Measurements from ENCODE around the gene IL23A.

GRCh38 chr12:56389412-56389811 is 50.7 kb downstream of the IL23A start:
- no peak for TF ChIP-seq CTCF (IDR thresholded peaks at IDR 0.05)
- TF ChIP-seq EP300 (IDR thresholded peaks at IDR 0.05) = no peak
- no peak for TF ChIP-seq POLR2A (IDR thresholded peaks at IDR 0.05)

Data from gastroesophageal sphincter (tissue), 3 donors.